H54 (cell line): ENCODE results near the gene ASNSD1.
"Not testable (repeated sequence)": the region's sequence is repeated elsewhere in the genome, so short reads cannot be mapped to it uniquely, and the experiment has no call there.

Experiments used
- DNase-seq: peaks from one replicate; pipeline ENCODE4 v3.0.0; 2011; ENCODE audit warnings: low spot score, mixed read lengths; ENCODE audit not compliant: insufficient read length
- FAIRE-seq: peaks from 3 replicates; lab custom pipeline; 2011; peaks lifted over from hg19 to GRCh38; lab: Jason Lieb, UNC
- POLR2A ChIP-seq: IDR thresholded peaks from 2 replicates; pipeline ENCODE4 v1.6.1; 2011; ENCODE audit warnings: low read depth, mild to moderate bottlenecking, low read length

Gene ASNSD1

DNA sequence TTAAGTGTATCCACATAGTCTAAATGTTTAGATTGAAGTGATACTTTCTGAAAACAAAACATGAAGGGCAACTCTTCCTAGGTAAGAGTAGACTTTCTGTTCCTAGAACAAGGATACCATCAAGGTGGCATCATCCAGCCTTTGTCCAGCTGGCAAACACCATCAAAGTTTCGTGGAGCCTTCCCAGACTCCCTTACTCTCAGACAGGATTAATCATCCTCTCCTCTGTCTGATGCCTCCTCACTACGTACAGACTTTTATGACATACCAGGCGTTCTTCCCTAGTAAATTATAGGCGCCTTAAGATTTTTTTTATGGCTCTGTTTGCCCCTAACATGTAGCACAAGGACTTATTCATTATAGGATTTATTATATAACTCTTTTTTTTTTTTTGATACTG lies 29.4 kb upstream of the ASNSD1 start:
- FAIRE-seq (no peak), DNase-seq (no peak)
- no peak for TF ChIP-seq POLR2A

GRCh38 chr2:189633392-189633811 lies 27.9 kb upstream of the ASNSD1 start:
- FAIRE-seq (no peak), DNase-seq (no peak)
- TF ChIP-seq POLR2A = no peak

DNA sequence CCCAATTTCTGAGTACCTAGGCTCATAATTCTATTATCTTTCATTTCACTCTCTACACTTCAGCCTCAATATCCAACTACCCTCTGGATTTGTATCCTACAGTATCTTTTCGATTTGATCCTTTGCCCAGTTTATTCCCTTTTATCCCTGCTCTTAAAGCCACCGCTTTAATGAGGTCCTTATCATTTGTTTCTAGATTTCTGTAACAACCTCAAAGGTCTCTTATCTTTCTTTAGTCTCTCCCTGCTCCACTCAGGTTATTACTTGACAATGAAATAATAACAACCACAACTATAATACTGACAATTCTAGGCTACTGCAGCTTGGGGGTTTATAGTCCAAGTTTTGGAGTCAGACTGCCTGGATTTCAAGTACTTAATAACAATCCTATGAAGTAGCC lies 25.9 kb upstream of the ASNSD1 start:
- DNase-seq (no peak), FAIRE-seq (no peak)
- no peak for TF ChIP-seq POLR2A

- FAIRE-seq (no peak), DNase-seq (no peak)
- no peak for TF ChIP-seq POLR2A
These were observed 22.8 kb upstream of the ASNSD1 start for GRCh38 chr2:189638301-189639006.

DNA sequence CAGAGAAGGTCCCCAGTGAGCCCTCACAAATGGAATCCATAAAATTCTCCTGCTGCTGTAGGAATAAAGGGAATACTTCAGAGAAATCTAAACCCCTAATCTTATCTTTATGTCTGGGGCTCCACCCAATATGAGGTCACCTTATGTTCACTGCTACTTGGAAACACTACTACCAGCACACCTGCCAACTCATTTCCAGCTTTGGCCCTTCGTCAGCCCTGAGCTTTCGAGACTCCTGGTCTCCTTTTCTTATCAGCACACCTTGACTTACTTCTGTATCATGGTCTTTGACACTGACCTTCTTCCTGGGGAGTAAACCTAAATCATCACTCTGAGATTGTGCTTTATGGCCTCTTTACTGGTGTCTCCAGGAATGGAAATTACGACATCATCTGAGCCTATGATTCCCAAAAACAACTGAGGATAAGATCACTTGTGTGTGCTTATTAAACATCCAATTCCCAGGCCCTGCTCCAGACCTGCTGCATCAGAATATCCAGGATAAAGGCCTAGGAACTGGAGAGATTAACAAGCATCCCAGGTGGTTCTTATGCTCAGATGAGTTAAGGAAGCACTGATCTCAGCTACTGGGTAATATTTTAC lies 22.2 kb upstream of the ASNSD1 start:
- FAIRE-seq (no peak), DNase-seq (no peak)
- no peak for TF ChIP-seq POLR2A

- DNase-seq (no peak), FAIRE-seq (no peak)
- TF ChIP-seq POLR2A = no peak
These were observed 20.3 kb upstream of the ASNSD1 start for GRCh38 chr2:189641002-189641401.

DNA sequence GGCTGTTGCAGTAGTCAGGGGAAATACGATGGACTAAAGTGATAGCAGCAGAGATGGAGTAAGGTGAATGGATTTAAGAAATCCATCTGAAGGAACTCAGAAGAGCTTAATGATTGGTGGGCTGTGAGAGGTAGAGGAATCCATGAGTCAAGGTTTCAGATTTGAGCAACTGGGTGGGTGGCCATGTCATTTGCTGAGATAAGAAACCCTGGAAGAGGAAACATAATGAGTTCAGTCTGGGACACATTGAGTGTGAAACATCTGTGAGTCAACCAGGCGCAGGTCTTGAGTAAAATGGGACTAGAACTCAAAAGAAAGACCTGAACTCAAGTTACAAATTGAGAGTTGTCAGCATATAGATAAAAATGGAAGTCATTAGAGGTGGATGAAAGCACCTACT lies 19.7 kb upstream of the ASNSD1 start:
- TF ChIP-seq POLR2A = no peak
- no peak for DNase-seq
- no peak for FAIRE-seq

DNA sequence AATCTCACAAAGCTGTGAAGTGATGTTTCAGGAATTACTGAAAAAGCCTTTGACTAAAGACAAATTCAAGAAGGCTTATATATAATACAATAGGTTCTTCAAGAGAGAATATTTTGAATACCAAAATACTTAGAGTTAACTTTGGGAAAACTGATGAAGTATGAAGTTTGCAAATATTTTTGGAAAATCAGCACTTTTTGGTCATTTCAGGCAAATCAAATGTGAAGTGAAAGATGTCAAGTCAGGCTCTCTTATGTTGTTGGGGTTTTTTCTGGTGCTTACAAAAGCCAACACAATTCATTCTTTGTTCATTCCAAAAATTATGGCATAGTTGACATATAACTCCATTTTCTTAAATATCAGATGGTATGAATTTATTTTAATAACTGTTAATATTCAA lies 14.7 kb upstream of the ASNSD1 start:
- TF ChIP-seq POLR2A = no peak
- no peak for DNase-seq
- no peak for FAIRE-seq

DNA sequence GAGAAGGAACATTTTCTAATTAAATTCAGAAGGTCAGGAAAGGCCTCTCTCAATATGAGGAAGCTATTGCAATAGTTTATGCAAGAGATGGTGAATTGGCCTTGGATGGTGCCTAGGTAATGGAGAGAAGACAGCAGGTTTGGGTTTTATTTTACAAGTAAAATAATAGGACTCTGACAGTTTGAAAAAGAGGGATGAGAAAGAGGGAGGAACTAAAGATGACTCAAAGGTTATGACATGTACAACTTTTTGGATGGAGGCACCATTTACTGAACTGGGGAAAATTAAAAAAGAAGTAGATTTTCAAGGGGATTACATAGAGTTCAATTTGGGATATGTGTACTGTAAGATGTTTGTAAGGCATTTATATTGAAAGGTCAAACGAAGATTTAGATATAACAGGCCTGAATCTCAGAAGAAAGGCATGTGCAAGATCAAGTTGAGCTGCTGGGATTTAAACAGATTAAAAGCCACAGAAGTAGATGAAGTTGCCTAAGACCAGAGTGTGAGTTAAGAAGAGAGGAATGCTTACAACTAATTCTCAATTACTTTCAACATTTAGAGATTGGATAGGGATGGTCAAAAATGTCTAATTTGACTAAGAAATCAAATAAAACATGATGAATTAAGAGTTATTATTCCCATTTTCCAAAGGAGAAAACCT lies 12.3 kb upstream of the ASNSD1 start:
- TF ChIP-seq POLR2A = no peak
- FAIRE-seq (no peak), DNase-seq (no peak)

GRCh38 chr2:189651284-189651683 lies 10.0 kb upstream of the ASNSD1 start:
- TF ChIP-seq POLR2A = no peak
- FAIRE-seq (no peak), DNase-seq (no peak)

DNA sequence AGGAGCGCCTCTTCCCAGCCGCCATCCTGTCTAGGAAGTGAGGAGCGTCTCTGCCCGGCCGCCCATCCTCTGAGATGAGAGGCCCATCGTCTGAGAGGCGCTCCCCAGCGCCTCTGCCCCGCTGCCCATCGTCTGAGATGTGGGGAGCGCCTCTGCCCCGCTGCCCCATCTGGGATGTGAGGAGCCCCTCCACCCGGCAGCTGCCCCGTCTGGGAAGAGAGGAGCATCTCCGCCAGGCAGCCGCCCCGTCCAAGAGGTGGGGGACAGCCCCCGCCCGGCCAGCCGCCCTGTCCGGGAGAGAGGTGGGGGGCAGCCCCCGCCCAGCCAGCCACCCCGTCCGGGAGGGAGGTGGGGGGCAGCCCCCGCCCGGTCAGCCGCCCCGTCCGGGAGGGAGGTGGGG lies 7.8 kb upstream of the ASNSD1 start:
- not testable (repeated sequence) for FAIRE-seq, DNase-seq

DNA sequence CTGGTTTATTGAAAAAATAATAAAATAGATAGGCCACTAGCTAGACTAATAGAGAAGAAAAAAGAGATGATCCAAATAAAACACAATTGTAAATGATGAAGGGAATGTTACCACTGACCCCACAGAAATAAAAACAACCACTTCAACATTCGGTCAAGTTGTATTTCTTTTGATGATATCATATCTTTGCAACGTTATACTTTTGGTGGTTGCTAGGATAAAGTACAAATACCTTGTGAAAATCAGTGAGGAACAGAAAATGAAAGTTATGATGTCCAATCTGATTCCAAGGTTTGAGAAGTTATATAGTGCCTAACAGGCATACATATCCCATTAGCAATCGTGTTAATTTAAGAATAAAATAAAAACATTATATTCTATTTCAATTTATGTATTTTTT lies 6.6 kb upstream of the ASNSD1 start:
- TF ChIP-seq POLR2A = no peak
- no peak for FAIRE-seq
- no peak for DNase-seq

- DNase-seq (no peak), FAIRE-seq (no peak)
These were observed 3.4 kb upstream of the ASNSD1 start for GRCh38 chr2:189657867-189658266.

DNA sequence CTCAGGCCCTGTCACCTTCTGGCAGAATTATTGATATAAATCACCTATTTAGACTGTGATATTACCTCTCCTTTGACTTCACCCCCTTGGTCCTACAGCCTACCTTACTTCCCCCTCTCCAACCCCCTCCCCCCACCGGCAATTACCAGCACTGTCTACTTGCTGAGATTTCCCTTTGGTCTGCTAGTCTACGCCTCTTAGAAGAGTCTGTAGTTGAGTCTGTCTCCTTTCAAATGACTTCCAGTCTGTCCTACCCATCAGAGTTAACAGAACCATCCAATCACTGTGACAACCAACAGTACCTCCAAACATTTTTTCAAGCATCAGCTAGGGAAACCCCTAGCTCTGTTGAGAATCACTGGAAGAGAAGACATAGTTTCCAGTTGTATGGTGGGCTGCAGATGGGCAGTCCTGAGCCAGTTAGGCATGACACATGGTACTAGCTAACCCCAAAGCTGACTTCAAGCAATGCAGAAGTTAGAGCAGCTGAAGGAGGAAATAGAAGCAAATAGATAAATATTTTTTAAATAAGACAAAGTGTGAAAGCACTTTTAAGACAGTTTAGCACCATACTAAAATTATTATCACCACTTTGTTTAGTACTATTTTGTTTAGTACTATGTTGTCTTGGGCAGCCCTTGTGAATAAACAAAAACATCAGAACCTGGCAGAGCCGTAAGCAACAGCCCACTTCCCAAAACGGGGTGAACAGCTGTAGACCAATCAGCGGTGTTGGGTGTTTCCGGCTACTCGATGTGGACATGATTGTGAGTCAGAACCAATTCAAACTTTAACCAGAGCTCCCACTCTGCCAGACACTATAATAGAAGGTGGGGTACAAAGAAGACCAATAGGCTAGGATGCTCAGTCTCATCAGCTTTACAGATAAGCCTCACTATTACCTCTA lies 2.7 kb upstream of the ASNSD1 start:
- DNase-seq = no peak
- no peak for TF ChIP-seq POLR2A
- peak; percentile 15 for FAIRE-seq

More at GRCh38 chr2:189657867-189658266, 3.4 kb upstream of the ASNSD1 start:
- no peak for TF ChIP-seq POLR2A
